Upper lobe of right lung (tissue), 1 donor: ENCODE results near the gene R3HDM2. TPM values are rescaled to one million over a fixed set of nuclear protein-coding genes. Genes with fewer than 3 reads are reported as not detected.
"Not testable (repeated sequence)": the region's sequence is repeated elsewhere in the genome, so short reads cannot be mapped to it uniquely, and the experiment has no call there.

Experiments used
- ATAC-seq: fragments of 200-7000 bp; cut with Tn5 transposase; one replicate; pipeline ENCODE4 v1.9.1; 2020; ENCODE audit warnings: mild to moderate bottlenecking, moderate library complexity
- DNase-seq: peaks from one replicate; pipeline ENCODE4 v3.0.0-alpha.2; 2020
- H3K27ac ChIP-seq: fragments of 200-600 bp; one replicate; pipeline ENCODE4 v1.8.0; 2022
- H3K27me3 ChIP-seq: fragments of 200-600 bp; one replicate; pipeline ENCODE4 v1.8.0; 2022; ENCODE audit warnings: mild to moderate bottlenecking
- H3K36me3 ChIP-seq: fragments of 200-600 bp; one replicate; pipeline ENCODE4 v1.8.0; 2022
- H3K4me1 ChIP-seq: fragments of 200-600 bp; one replicate; pipeline ENCODE4 v1.8.0; 2022
- H3K4me3 ChIP-seq: fragments of 200-600 bp; one replicate; pipeline ENCODE4 v1.8.0; 2022; ENCODE audit warnings: mild to moderate bottlenecking
- H3K9me3 ChIP-seq: fragments of 200-600 bp; one replicate; pipeline ENCODE4 v1.8.0; 2022
- CTCF ChIP-seq: fragments of 200-600 bp; IDR thresholded peaks from one replicate; pipeline ENCODE4 v1.8.0; 2022; ENCODE audit warnings: antibody characterized with exemption
- intact Hi-C: fragments of 100-400 bp; cut with DNase I; formaldehyde crosslinking; loops from one replicate; pipeline ENCODE4 v1.11.0; 2022
- total RNA-seq: library from RNA; stranded (reverse); fragmentation: NEBNext Ultra II Directional; extraction: Animal tissue kit (Norgen Biotek cat#: 25700); gene quantifications from one replicate; pipeline ENCODE4 v1.2.1, GENCODE V29; 2021
- donor health status: DM: no; HTN: yes; CAD: no; lungs with severe emphysema.

R3HDM2 gene
- total RNA-seq, 1 donor from 2014 or later: 81.0 TPM

DNA sequence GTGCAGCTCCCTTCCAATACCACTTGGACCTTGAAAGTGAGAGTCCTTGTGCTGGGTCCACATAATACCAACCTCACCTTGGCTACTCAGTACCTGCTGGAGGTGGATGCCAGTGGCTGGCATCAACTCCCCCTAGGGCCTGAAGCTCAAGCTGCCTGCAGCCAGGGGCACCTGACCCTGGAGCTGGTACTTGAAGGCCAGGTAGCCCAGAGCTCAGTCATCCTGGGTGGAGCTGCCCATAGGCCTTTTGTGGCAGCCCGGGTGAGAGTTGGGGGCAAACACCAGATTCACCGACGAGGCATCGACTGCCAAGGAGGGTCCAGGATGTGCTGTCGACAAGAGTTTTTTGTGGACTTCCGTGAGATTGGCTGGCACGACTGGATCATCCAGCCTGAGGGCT is 18.5 kb upstream of the R3HDM2 start:
- intact Hi-C loops: no loop called here
- TF ChIP-seq CTCF: no peak
- H3K4me3 ChIP-seq: no peak overlapping the region

DNA sequence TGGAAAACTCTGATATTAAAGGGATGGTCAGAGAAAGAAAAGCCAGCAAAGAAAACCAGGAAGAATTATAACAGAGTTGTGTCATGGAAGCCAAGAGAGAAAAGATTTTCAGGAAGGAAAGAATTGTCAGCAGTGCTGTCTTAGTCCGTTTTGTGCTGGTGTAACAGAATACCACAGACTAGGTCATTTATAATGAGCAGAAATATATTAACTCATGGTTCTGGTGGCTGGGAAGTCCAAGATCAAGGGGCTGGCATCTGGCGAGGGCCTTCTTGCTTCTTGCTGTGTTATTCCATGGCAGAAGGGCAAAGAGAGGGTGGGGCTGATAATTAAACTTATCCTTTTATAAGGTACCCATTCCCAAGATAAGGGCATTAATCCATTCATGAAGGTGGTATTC is 17.8 kb upstream of the R3HDM2 start:
- Histone ChIP-seq H3K4me1 (no peaks in the 10 kb centered on the region), H3K27ac (no peak overlapping the region), H3K27me3 (no peaks in the 10 kb centered on the region), H3K36me3 (no peaks in the 10 kb centered on the region), H3K9me3 (no peaks in the 10 kb centered on the region), H3K4me3 (no peak overlapping the region)
- intact Hi-C loops: no loop called here
- ATAC-seq: no peak
- no peak for TF ChIP-seq CTCF
- DNase-seq: no peak

More for the DNA sequence above, 18.5 kb upstream of the R3HDM2 start:
- no peaks in the 10 kb centered on the region for H3K9me3 ChIP-seq
- ATAC-seq: no peak
- H3K4me1 ChIP-seq: no peaks in the 10 kb centered on the region
- no peaks in the 10 kb centered on the region for H3K27me3 ChIP-seq
- no peak for DNase-seq
- no peak overlapping the region for H3K27ac ChIP-seq
- no peaks in the 10 kb centered on the region for H3K36me3 ChIP-seq

- H3K27ac ChIP-seq: no peak overlapping the region
- no peak overlapping the region for H3K4me3 ChIP-seq
- peaks cover 4% of the 10 kb centered on the region for H3K9me3 ChIP-seq
- ATAC-seq (no peak), DNase-seq (no peak)
- no peaks in the 10 kb centered on the region for H3K4me1 ChIP-seq
- no peak for TF ChIP-seq CTCF
- H3K27me3 ChIP-seq: no peaks in the 10 kb centered on the region
- intact Hi-C loops: no loop called here
- no peaks in the 10 kb centered on the region for H3K36me3 ChIP-seq
Measured at GRCh38 chr12:57446292-57446960, 15.6 kb upstream of the R3HDM2 start.

DNA sequence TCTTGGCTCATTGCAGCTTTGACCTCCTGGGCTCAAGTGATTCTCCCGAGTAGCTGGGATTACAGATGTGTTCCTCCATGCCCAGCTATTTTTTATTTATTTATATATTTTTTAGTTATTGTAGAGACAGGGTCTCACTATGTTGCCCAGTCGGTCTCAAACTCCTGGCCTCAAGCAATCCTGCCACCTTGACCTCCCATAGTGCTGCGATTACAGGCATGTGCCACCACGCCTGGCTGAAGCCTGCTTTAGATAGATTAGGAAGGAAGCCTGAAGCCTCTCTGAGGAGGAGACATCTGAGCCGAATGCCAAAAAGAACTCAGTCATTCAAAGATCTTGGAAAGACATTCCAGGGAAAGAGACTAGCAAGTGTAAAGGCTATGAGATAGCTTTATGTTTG is 13.9 kb upstream of the R3HDM2 start:
- Histone ChIP-seq H3K4me3 (no peak overlapping the region), H3K9me3 (peaks cover 6% of the 10 kb centered on the region), H3K36me3 (no peaks in the 10 kb centered on the region), H3K4me1 (no peaks in the 10 kb centered on the region), H3K27me3 (no peaks in the 10 kb centered on the region), H3K27ac (no peak overlapping the region)
- intact Hi-C loops: no loop called here
- ATAC-seq (no peak), DNase-seq (no peak)
- TF ChIP-seq CTCF: no peak

- H3K36me3 ChIP-seq, intact Hi-C loops, DNase-seq, H3K27ac ChIP-seq, H3K9me3 ChIP-seq, ATAC-seq, H3K27me3 ChIP-seq, H3K4me1 ChIP-seq, H3K4me3 ChIP-seq: not testable (repeated sequence)
Measured at GRCh38 chr12:57444337-57444736, 13.5 kb upstream of the R3HDM2 start.

- intact Hi-C loops: no loop called here
- DNase-seq: no peak
- no peak for ATAC-seq
Measured at GRCh38 chr12:57441846-57442427, 11.1 kb upstream of the R3HDM2 start.

DNA sequence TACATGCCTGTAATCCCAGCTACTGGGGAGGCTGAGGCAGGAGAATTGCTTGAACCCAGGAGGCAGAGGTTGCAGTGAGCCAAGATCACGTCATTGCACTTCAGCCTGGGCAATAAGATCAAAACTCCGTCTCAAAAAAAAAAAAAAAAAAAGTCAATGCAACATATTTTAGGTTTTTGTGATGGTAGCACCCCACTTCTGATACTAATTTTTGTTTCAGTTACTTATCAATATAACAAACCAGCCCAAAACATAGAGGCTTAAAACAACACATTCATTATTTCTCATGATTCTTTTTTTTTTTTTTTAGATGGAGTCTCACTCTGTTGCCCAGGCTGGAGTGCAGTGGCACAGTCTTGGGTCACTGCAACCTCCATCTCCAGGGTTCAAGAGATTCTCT is 10.6 kb upstream of the R3HDM2 start:
- H3K4me3 ChIP-seq, H3K27ac ChIP-seq, H3K9me3 ChIP-seq, intact Hi-C loops, DNase-seq, ATAC-seq, H3K27me3 ChIP-seq, H3K4me1 ChIP-seq, H3K36me3 ChIP-seq: not testable (repeated sequence)

More at GRCh38 chr12:57441846-57442427, 11.1 kb upstream of the R3HDM2 start:
- peaks cover 6% of the 10 kb centered on the region for H3K9me3 ChIP-seq
- no peak overlapping the region for H3K27ac ChIP-seq
- H3K27me3 ChIP-seq: no peaks in the 10 kb centered on the region
- no peak for TF ChIP-seq CTCF
- H3K4me1 ChIP-seq: no peaks in the 10 kb centered on the region
- no peak overlapping the region for H3K4me3 ChIP-seq
- no peaks in the 10 kb centered on the region for H3K36me3 ChIP-seq
